A549 (cell line): ENCODE results near the gene ALDH16A1. TPM values are rescaled to one million over a fixed set of nuclear protein-coding genes. Genes with fewer than 3 reads are reported as not detected.

Experiments
- BCL3 ChIP-seq: fragments of >200 bp; sonication (Bioruptor Twin); formaldehyde crosslinking; IDR thresholded peaks from 3 replicates; pipeline ENCODE4 v1.6.1; 2016
- CBX8 ChIP-seq: fragments of 200-600 bp; sonication (generic); IDR thresholded peaks from 2 replicates; pipeline ENCODE4 v1.6.1; 2016
- CHD4 ChIP-seq: fragments of 200-600 bp; sonication (generic); IDR thresholded peaks from 2 replicates; pipeline ENCODE4 v1.6.1; 2016; ENCODE audit warnings: antibody characterized with exemption, mild to moderate bottlenecking, borderline replicate concordance
- EHF ChIP-seq: fragments of 250-450 bp; sonication (Bioruptor Pico); IDR thresholded peaks from 2 replicates; pipeline ENCODE4 v1.5.0; 2020; ENCODE audit warnings: mild to moderate bottlenecking
- EP300 ChIP-seq, 2 experiments: fragments of >200 bp; sonication (Bioruptor Twin); formaldehyde crosslinking; IDR thresholded peaks; 2 replicates in 1 of 2; 3 replicates in 1 of 2; pipeline ENCODE4 v1.6.1; 2016 to 2017
- FOXS1 ChIP-seq: fragments of 250-450 bp; sonication (Bioruptor Pico); IDR thresholded peaks from 2 replicates; pipeline ENCODE4 v1.5.0; 2020; ENCODE audit warnings: mild to moderate bottlenecking, moderate library complexity
- HDAC2 ChIP-seq: fragments of 200-600 bp; sonication (generic); IDR thresholded peaks from 2 replicates; pipeline ENCODE4 v1.6.1; 2016
- HEYL ChIP-seq: fragments of 250-450 bp; sonication (Bioruptor Pico); IDR thresholded peaks from 2 replicates; pipeline ENCODE4 v1.8.0; 2021; ENCODE audit warnings: mild to moderate bottlenecking, moderate library complexity
- HMGXB4 ChIP-seq: fragments of 250-450 bp; sonication (Bioruptor Pico); IDR thresholded peaks from 2 replicates; pipeline ENCODE4 v1.5.0; 2021; ENCODE audit warnings: mild to moderate bottlenecking, moderate library complexity, borderline replicate concordance
- HOXA7 ChIP-seq: fragments of 250-450 bp; sonication (Bioruptor Pico); IDR thresholded peaks from 2 replicates; pipeline ENCODE4 v1.5.0; 2020; ENCODE audit warnings: mild to moderate bottlenecking, moderate library complexity
- JUN ChIP-seq, 2 experiments: fragments of >200 bp; sonication (Bioruptor Twin); formaldehyde crosslinking; IDR thresholded peaks; 2 replicates in 1 of 2; 3 replicates in 1 of 2; pipeline ENCODE4 v1.6.1; 2016 to 2017
- KDM1A ChIP-seq: fragments of 200-600 bp; sonication (generic); IDR thresholded peaks from 2 replicates; pipeline ENCODE4 v1.6.1; 2016; ENCODE audit warnings: low read depth, mild to moderate bottlenecking
- KDM5A ChIP-seq: fragments of 200-600 bp; sonication (generic); IDR thresholded peaks from 2 replicates; pipeline ENCODE4 v1.6.1; 2016; ENCODE audit warnings: antibody characterized with exemption, mild to moderate bottlenecking
- MYC ChIP-seq: IDR thresholded peaks from 2 replicates; pipeline ENCODE4 v1.6.1; 2012; ENCODE audit warnings: mild to moderate bottlenecking, inconsistent platforms, low read length, improper control_type of control experiment, borderline replicate concordance
- RAD21 ChIP-seq, 2 experiments: fragments of >200 bp in 1 of 2; sonication (Bioruptor Twin) in 1 of 2; formaldehyde crosslinking in 1 of 2; IDR thresholded peaks in 1 of 2; conservative IDR thresholded peaks in 1 of 2; 2 replicates in 1 of 2; 3 replicates in 1 of 2; pipeline ENCODE4 v1.6.1; 2012 to 2018; ENCODE audit warnings: inconsistent platforms in 1 of 2
- REST ChIP-seq: fragments of 200-600 bp; sonication (generic); IDR thresholded peaks from 2 replicates; pipeline ENCODE4 v1.6.1; 2016; ENCODE audit warnings: antibody characterized with exemption, mild to moderate bottlenecking, moderate library complexity
- SMC3 ChIP-seq: fragments of >200 bp; sonication (Bioruptor Twin); formaldehyde crosslinking; IDR thresholded peaks from 3 replicates; pipeline ENCODE4 v1.6.1; 2018; ENCODE audit warnings: inconsistent platforms
- USF2 ChIP-seq: fragments of 450-650 bp; IDR thresholded peaks from 2 replicates; pipeline ENCODE4 v1.6.1; 2014; ENCODE audit warnings: antibody characterized with exemption
- ZC3H11A ChIP-seq: fragments of 450-650 bp; IDR thresholded peaks from 2 replicates; pipeline ENCODE4 v1.6.1; 2014; ENCODE audit warnings: antibody characterized with exemption, mild to moderate bottlenecking
- ZFP36 ChIP-seq: fragments of 450-650 bp; IDR thresholded peaks from 2 replicates; pipeline ENCODE4 v1.6.1; 2014; ENCODE audit warnings: borderline replicate concordance; ENCODE audit not compliant: partially characterized antibody
- ZNF302 ChIP-seq: fragments of 250-450 bp; sonication (Bioruptor Pico); IDR thresholded peaks from 2 replicates; pipeline ENCODE4 v1.9.0; 2021; ENCODE audit warnings: inconsistent platforms, mild to moderate bottlenecking, moderate library complexity
- polyA plus RNA-seq, 4 experiments: library from polyadenylated mRNA; depleted of rRNA in 3 of 4; stranded (reverse); fragments of >200 nt; fragmentation: RNase III in 1 of 4; extraction: RNeasy Plus Mini Kit Qiagen cat#74134 plus additional on column Dnase treatment in 1 of 4; gene quantifications; 2 replicates in 3 of 4; 3 replicates in 1 of 4; pipeline ENCODE4 v1.2.3, GENCODE V29; 2011 to 2017

Gene ALDH16A1
- polyA plus RNA-seq, 2 of the 4 experiments (the other 2 are of a cell fraction), result 10.2 to 23.0 TPM

- TF ChIP-seq EP300 (IDR thresholded peaks at IDR 0.05) (no peak), HOXA7 (0 out of 2 replicates have a peak, but pooled peaks have one; percentile 68), KDM5A (peak; percentile 51; the same call in 1 of the 2 replicates), RAD21 (conservative IDR thresholded peaks at IDR 0.05 in 1 of 2, IDR thresholded peaks at IDR 0.05 in 1 of 2) (no peak), EHF (CRISPR knock-in tag) (peak; percentile 75), ZFP36 (no peak), SMC3 (no peak), HMGXB4 (CRISPR knock-in tag) (no peak), FOXS1 (CRISPR knock-in tag) (no peak), HEYL (CRISPR knock-in tag) (no peak), CHD4 (no peak), ZC3H11A (no peak), MYC (no peak; the same call in 1 of the 2 replicates), USF2 (peak; percentile 99), CBX8 (no peak), KDM1A (no peak), ZNF302 (CRISPR knock-in tag) (no peak), JUN (IDR thresholded peaks at IDR 0.05) (peak; percentile 99 to 100), BCL3 (peak; percentile 100), HDAC2 (peak; percentile 50; the same call in 1 of the 2 replicates), REST (peak; percentile 45; the same call in 1 of the 2 replicates)
Observed at GRCh38 chr19:49487277-49488045, 34.4 kb downstream of the ALDH16A1 start, which contains the start of gene RPL13A (continued).
